Fibroblast of skin of right biceps (primary cell): ENCODE results near the gene C2CD2.

ENCODE experiments used
- DNase-seq: peaks from one replicate; pipeline ENCODE4 v3.0.0-alpha.2; 2013

The C2CD2 gene

GRCh38 chr21:41836166-41837015, 117.4 kb downstream of the C2CD2 start:
- DNase-seq = no peak

- no peak for DNase-seq
These were observed 118.1 kb downstream of the C2CD2 start for GRCh38 chr21:41835711-41836154.
